Trophoblast cell (in vitro differentiated cells and primary cell): Measurements from ENCODE around the gene MMUT.
A peak's percentile ranks its signal among the peaks of the same experiment; 100 is the strongest.

Experiments used
- DNase-seq, 2 donors: peaks; one replicate each; pipeline ENCODE4 v3.0.0-alpha.2; 2016
- H2AFZ ChIP-seq: 2 replicates; pipeline ENCODE4 v1.6.1; 2013; ENCODE audit warnings: low read length, moderate library complexity, mild to moderate bottlenecking; ENCODE audit not compliant: insufficient read depth, poor library complexity
- H2AK5ac ChIP-seq: 2 replicates; pipeline ENCODE4 v1.6.1; 2013; ENCODE audit warnings: mild to moderate bottlenecking, low read length
- H2BK120ac ChIP-seq: 2 replicates; pipeline ENCODE4 v1.6.1; 2013; ENCODE audit warnings: low read length, mild to moderate bottlenecking, moderate library complexity; ENCODE audit not compliant: insufficient read depth, poor library complexity
- H2BK12ac ChIP-seq: 2 replicates; pipeline ENCODE4 v1.6.1; 2013; ENCODE audit warnings: mild to moderate bottlenecking, low read length, moderate library complexity
- H2BK5ac ChIP-seq: 2 replicates; pipeline ENCODE4 v1.6.1; 2013; ENCODE audit warnings: low read length, low read depth, moderate library complexity, mild to moderate bottlenecking; ENCODE audit not compliant: poor library complexity
- H3K14ac ChIP-seq: 2 replicates; pipeline ENCODE4 v1.6.1; 2013; ENCODE audit warnings: mild to moderate bottlenecking, low read length
- H3K18ac ChIP-seq: 2 replicates; pipeline ENCODE4 v1.6.1; 2013; ENCODE audit warnings: mild to moderate bottlenecking, low read length
- H3K23ac ChIP-seq: 2 replicates; pipeline ENCODE4 v1.6.1; 2013; ENCODE audit warnings: low read length
- H3K27ac ChIP-seq: 2 replicates; pipeline ENCODE4 v1.5.1; 2013; ENCODE audit warnings: low read depth, mild to moderate bottlenecking, inconsistent platforms, low read length, moderate library complexity
- H3K27me3 ChIP-seq: 2 replicates; pipeline ENCODE4 v1.6.1; 2013; ENCODE audit warnings: inconsistent platforms, mild to moderate bottlenecking, low read length, moderate library complexity; ENCODE audit not compliant: insufficient read depth
- H3K36me3 ChIP-seq, 2 experiments: 1 replicate in 1 of 2; 2 replicates in 1 of 2; pipeline ENCODE4 v1.6.1; 2013; ENCODE audit warnings: low read length in 2 of 2, mild to moderate bottlenecking in 2 of 2, moderate library complexity in 1 of 2; ENCODE audit not compliant: insufficient read depth in 2 of 2, control insufficient read depth in 1 of 2
- H3K4ac ChIP-seq: 2 replicates; pipeline ENCODE4 v1.6.1; 2013; ENCODE audit warnings: low read depth, mild to moderate bottlenecking, low read length, moderate library complexity
- H3K4me1 ChIP-seq, 2 experiments: 1 replicate in 1 of 2; 2 replicates in 1 of 2; pipeline ENCODE4 v1.6.1; 2013; ENCODE audit warnings: low read length in 2 of 2, mild to moderate bottlenecking in 2 of 2, moderate library complexity in 1 of 2; ENCODE audit not compliant: insufficient read depth in 2 of 2, control insufficient read depth in 1 of 2
- H3K4me2 ChIP-seq: 2 replicates; pipeline ENCODE4 v1.6.1; 2013; ENCODE audit warnings: inconsistent platforms, mild to moderate bottlenecking, low read length, moderate library complexity
- H3K4me3 ChIP-seq: 2 replicates; pipeline ENCODE4 v1.5.1; 2013; ENCODE audit warnings: mild to moderate bottlenecking, low read depth, low read length, inconsistent platforms
- H3K79me1 ChIP-seq: one replicate; pipeline ENCODE4 v1.6.1; 2013; ENCODE audit warnings: low read length
- H3K79me2 ChIP-seq: 2 replicates; pipeline ENCODE4 v1.6.1; 2013; ENCODE audit warnings: low read length, mild to moderate bottlenecking; ENCODE audit not compliant: control insufficient read depth, insufficient read depth, poor library complexity
- H3K9ac ChIP-seq: 2 replicates; pipeline ENCODE4 v1.6.1; 2013; ENCODE audit warnings: mild to moderate bottlenecking, low read length
- H3K9me3 ChIP-seq: 2 replicates; pipeline ENCODE4 v1.6.1; 2013; ENCODE audit warnings: low read depth, mild to moderate bottlenecking, control low read depth, inconsistent platforms, low read length; ENCODE audit not compliant: insufficient read depth
- H4K12ac ChIP-seq: 2 replicates; pipeline ENCODE4 v1.6.1; 2013; ENCODE audit warnings: low read depth, mild to moderate bottlenecking, low read length, moderate library complexity
- H4K8ac ChIP-seq: 2 replicates; pipeline ENCODE4 v1.6.1; 2013; ENCODE audit warnings: low read depth, mild to moderate bottlenecking, low read length, moderate library complexity
- H4K91ac ChIP-seq: one replicate; pipeline ENCODE4 v1.6.1; 2013; ENCODE audit warnings: low read depth, mild to moderate bottlenecking, low read length, moderate library complexity
- WGBS: extraction: QIAGEN DNeasy Blood & Tissue Kit; methylation state at CpG from one replicate; pipeline ENCODE4 v1.1.7; 2013; ENCODE audit warnings: missing lambda C conversion rate; ENCODE audit not compliant: insufficient read length, insufficient coverage; ENCODE audit errors: extremely low coverage; 5-methylcytosine and 5-hydroxymethylcytosine counted together

MMUT gene

DNA sequence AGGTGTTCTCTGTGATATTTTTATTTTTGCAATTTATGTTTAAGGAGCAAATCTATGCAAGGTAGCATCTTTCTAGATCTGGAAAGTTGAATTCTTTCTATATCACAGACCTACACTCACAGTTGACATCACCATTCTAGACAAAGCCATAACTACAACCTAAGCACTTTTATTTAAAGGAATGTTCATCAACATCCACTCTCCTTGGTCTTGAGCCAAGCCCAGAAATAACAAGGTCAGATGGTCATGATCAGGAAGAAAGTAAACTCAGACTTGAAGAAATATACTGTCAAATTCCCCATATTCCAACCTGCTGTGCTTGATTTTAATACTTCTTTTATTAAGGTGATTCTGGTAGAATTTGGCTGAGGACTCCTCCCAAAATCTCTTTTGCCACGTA lies 32.2 kb downstream of the MMUT start:
- Histone ChIP-seq H4K12ac (no peak overlapping the region), H3K9me3 (no peaks in the 10 kb centered on the region), H3K79me1 (no peaks in the 10 kb centered on the region), H3K79me2 (no peaks in the 10 kb centered on the region), H3K27me3 (no peaks in the 10 kb centered on the region), H2BK5ac (no peak overlapping the region), H3K4me1 (no peaks in the 10 kb centered on the region), H3K4ac (no peak overlapping the region), H4K91ac (no peak overlapping the region), H2AK5ac (no peak overlapping the region), H4K8ac (no peak overlapping the region), H2BK12ac (no peak overlapping the region), H3K36me3 (peaks cover 0 to 2% of the 10 kb centered on the region in 2 experiments), H2AFZ (no peak overlapping the region), H3K4me2 (no peak overlapping the region), H2BK120ac (no peak overlapping the region), H3K23ac (no peak overlapping the region), H3K18ac (no peak overlapping the region), H3K9ac (no peak overlapping the region), H3K27ac (no peak overlapping the region), H3K14ac (no peak overlapping the region), H3K4me3 (no peak overlapping the region)
- no CpG with 5 or more reads among the region's 1 CpG for WGBS
- DNase-seq: no peak

- Histone ChIP-seq H3K9me3 (no peaks in the 10 kb centered on the region), H3K79me2 (no peaks in the 10 kb centered on the region), H2BK120ac (no peak overlapping the region), H2AFZ (no peak overlapping the region), H3K23ac (no peak overlapping the region), H3K4me3 (no peak overlapping the region), H4K12ac (no peak overlapping the region), H3K4me2 (no peak overlapping the region), H2BK12ac (no peak overlapping the region), H3K27ac (no peak overlapping the region), H4K8ac (no peak overlapping the region), H3K79me1 (no peaks in the 10 kb centered on the region), H3K9ac (no peak overlapping the region), H4K91ac (no peak overlapping the region), H3K27me3 (no peaks in the 10 kb centered on the region), H2AK5ac (no peak overlapping the region), H2BK5ac (no peak overlapping the region), H3K4me1 (no peaks in the 10 kb centered on the region), H3K4ac (no peak overlapping the region), H3K36me3 (no peaks in the 10 kb centered on the region), H3K18ac (no peak overlapping the region), H3K14ac (no peak overlapping the region)
- DNase-seq: peak in 1 of 2 donors; percentile 30
- WGBS: no CpG with 5 or more reads among the region's 2 CpGs
Measured at GRCh38 chr6:49430187-49430586, 32.9 kb downstream of the MMUT start.

DNA sequence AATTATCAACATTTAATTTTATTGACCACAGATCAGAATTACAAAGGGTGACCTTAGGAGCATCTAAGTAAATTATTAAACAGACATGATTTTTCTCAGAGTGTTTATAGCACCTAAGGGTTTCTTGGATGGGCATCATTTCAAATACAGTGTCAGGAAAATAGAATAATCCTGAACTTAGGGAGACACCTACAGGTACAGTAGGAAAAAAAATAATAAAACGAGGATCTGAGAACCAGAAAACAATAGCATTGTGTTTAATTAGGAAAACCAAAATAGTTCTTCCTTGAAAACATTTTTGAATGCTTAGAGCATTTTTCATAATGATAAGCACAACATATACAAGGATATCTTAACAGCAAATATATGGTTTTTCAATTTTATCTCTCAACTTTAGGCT lies 39.2 kb downstream of the MMUT start:
- Histone ChIP-seq H4K12ac (no peak overlapping the region), H4K91ac (no peak overlapping the region), H4K8ac (no peak overlapping the region), H3K4me2 (no peak overlapping the region), H2AK5ac (no peak overlapping the region), H3K27me3 (no peaks in the 10 kb centered on the region), H3K4ac (no peak overlapping the region), H2BK12ac (no peak overlapping the region), H3K79me1 (no peaks in the 10 kb centered on the region), H3K27ac (no peak overlapping the region), H3K14ac (no peak overlapping the region), H3K36me3 (no peaks in the 10 kb centered on the region), H3K9ac (no peak overlapping the region), H3K9me3 (no peaks in the 10 kb centered on the region), H3K4me3 (no peak overlapping the region), H3K23ac (no peak overlapping the region), H2BK120ac (no peak overlapping the region), H2BK5ac (no peak overlapping the region), H3K79me2 (no peaks in the 10 kb centered on the region), H3K4me1 (no peaks in the 10 kb centered on the region), H2AFZ (no peak overlapping the region), H3K18ac (no peak overlapping the region)
- DNase-seq: no peak
- no CpG with 5 or more reads among the region's 1 CpG for WGBS

GRCh38 chr6:49416195-49416594 lies 46.9 kb downstream of the MMUT start:
- H2AFZ ChIP-seq: no peak overlapping the region
- H2BK12ac ChIP-seq: no peak overlapping the region
- no peaks in the 10 kb centered on the region for H3K9me3 ChIP-seq

More at GRCh38 chr6:49416195-49416594, 46.9 kb downstream of the MMUT start:
- no peak overlapping the region for H3K4me2 ChIP-seq
- H3K79me2 ChIP-seq: no peaks in the 10 kb centered on the region
- no peak overlapping the region for H3K14ac ChIP-seq
- no peaks in the 10 kb centered on the region for H3K4me1 ChIP-seq
- no peaks in the 10 kb centered on the region for H3K27me3 ChIP-seq
- H3K18ac ChIP-seq: no peak overlapping the region
- no peak overlapping the region for H4K12ac ChIP-seq
- DNase-seq: no peak
- no peak overlapping the region for H4K91ac ChIP-seq
- no peak overlapping the region for H3K9ac ChIP-seq
- no peak overlapping the region for H2BK5ac ChIP-seq
- no peak overlapping the region for H3K4me3 ChIP-seq
- no peak overlapping the region for H2AK5ac ChIP-seq
- no peaks in the 10 kb centered on the region for H3K36me3 ChIP-seq
- WGBS: no CpG with 5 or more reads among the region's 4 CpGs
- H3K23ac ChIP-seq: no peak overlapping the region
- no peak overlapping the region for H4K8ac ChIP-seq
- no peak overlapping the region for H3K4ac ChIP-seq
- no peak overlapping the region for H3K27ac ChIP-seq
- no peaks in the 10 kb centered on the region for H3K79me1 ChIP-seq
- no peak overlapping the region for H2BK120ac ChIP-seq
